ENCODE data around the gene SNAPIN.

DNA sequence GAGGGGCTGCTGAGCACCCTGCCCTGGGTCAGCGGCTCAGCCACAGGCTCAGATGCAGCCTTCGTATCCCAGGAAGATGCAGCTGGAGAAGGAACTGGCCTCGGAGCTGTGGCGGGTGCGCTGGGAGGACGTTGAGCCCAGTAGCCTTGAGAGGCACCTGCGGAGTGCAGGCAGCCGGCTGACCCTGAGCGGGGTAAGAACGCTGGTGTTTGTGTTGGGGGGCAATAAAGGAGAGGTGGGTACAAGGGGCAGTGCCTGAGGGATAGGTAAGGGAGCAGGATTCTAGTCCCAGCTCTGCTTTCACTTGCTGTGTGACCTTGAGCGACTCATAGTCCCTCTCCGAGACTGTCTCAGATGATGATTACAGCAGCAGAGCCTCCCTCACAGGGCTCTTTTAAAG is 26.4 kb downstream of the SNAPIN start:
- TF ChIP-seq, protein P1, sequence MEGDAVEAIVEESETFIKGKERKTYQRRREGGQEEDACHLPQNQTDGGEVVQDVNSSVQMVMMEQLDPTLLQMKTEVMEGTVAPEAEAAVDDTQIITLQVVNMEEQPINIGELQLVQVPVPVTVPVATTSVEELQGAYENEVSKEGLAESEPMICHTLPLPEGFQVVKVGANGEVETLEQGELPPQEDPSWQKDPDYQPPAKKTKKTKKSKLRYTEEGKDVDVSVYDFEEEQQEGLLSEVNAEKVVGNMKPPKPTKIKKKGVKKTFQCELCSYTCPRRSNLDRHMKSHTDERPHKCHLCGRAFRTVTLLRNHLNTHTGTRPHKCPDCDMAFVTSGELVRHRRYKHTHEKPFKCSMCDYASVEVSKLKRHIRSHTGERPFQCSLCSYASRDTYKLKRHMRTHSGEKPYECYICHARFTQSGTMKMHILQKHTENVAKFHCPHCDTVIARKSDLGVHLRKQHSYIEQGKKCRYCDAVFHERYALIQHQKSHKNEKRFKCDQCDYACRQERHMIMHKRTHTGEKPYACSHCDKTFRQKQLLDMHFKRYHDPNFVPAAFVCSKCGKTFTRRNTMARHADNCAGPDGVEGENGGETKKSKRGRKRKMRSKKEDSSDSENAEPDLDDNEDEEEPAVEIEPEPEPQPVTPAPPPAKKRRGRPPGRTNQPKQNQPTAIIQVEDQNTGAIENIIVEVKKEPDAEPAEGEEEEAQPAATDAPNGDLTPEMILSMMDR (IDR thresholded peaks at IDR 0.05) = no peak
- TF ChIP-seq SIN3A (IDR thresholded peaks at IDR 0.05; ENCODE audit: borderline replicate concordance, insufficient read depth, low read depth, low read length) = no peak
- TF ChIP-seq, protein P2, sequence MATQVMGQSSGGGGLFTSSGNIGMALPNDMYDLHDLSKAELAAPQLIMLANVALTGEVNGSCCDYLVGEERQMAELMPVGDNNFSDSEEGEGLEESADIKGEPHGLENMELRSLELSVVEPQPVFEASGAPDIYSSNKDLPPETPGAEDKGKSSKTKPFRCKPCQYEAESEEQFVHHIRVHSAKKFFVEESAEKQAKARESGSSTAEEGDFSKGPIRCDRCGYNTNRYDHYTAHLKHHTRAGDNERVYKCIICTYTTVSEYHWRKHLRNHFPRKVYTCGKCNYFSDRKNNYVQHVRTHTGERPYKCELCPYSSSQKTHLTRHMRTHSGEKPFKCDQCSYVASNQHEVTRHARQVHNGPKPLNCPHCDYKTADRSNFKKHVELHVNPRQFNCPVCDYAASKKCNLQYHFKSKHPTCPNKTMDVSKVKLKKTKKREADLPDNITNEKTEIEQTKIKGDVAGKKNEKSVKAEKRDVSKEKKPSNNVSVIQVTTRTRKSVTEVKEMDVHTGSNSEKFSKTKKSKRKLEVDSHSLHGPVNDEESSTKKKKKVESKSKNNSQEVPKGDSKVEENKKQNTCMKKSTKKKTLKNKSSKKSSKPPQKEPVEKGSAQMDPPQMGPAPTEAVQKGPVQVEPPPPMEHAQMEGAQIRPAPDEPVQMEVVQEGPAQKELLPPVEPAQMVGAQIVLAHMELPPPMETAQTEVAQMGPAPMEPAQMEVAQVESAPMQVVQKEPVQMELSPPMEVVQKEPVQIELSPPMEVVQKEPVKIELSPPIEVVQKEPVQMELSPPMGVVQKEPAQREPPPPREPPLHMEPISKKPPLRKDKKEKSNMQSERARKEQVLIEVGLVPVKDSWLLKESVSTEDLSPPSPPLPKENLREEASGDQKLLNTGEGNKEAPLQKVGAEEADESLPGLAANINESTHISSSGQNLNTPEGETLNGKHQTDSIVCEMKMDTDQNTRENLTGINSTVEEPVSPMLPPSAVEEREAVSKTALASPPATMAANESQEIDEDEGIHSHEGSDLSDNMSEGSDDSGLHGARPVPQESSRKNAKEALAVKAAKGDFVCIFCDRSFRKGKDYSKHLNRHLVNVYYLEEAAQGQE (IDR thresholded peaks at IDR 0.05; ENCODE audit: insufficient read depth in 1 of 2, low read depth in 2 of 2, low read length in 1 of 2) = no peak
- no peak for TF ChIP-seq POLR2AphosphoS5 (IDR thresholded peaks at IDR 0.05; ENCODE audit: low read depth, low read length)
- no peak for TF ChIP-seq TCF7L2 (IDR thresholded peaks at IDR 0.05; ENCODE audit: low read depth, low read length)

Data from Panc1 (cell line).